Caco-2 (cell line): ENCODE data around the gene NIT2. TPM values are rescaled to one million over a fixed set of nuclear protein-coding genes. Genes with fewer than 3 reads are reported as not detected.
"Not testable (repeated sequence)": the region's sequence is repeated elsewhere in the genome, so short reads cannot be mapped to it uniquely, and the experiment has no call there.

ENCODE experiments used
- BruUV-seq: library from RNA; stranded (reverse); fragments of 400-500 nt; replicated peaks from 2 replicates; lab custom pipeline; 2021; lab: Mats Ljungman, UMichigan
- CTCF ChIA-PET: fragments of 300-600 bp; sonication (Branson Sonifier 250); formaldehyde crosslinking; loops from one replicate; lab custom pipeline; 2022; ENCODE audit warnings: antibody characterized with exemption; lab: Charles Lee
- POLR2A ChIA-PET: fragments of 300-600 bp; sonication (Branson Sonifier 250); formaldehyde crosslinking; loops from one replicate; lab custom pipeline; 2022; ENCODE audit warnings: antibody characterized with exemption; lab: Charles Lee
- DNase-seq, 2 experiments: peaks; one replicate each; pipeline versions ENCODE4 v3.0.0 to v3.0.0-alpha.2; 2020 to 2022
- H3K27me3 ChIP-seq: replicated peaks from 2 replicates; pipeline ENCODE4 v1.6.0; 2011; ENCODE audit warnings: low read length; ENCODE audit not compliant: control insufficient read depth, insufficient read depth
- H3K36me3 ChIP-seq: 2 replicates; pipeline ENCODE4 v1.5.1; 2011; ENCODE audit warnings: low read length; ENCODE audit not compliant: control insufficient read depth, insufficient read depth
- H3K4me1 ChIP-seq: fragments of 250-450 bp; sonication (Bioruptor Pico); 2 replicates; pipeline ENCODE4 v1.5.1; 2020; ENCODE audit warnings: mild to moderate bottlenecking
- H3K4me3 ChIP-seq: 2 replicates; pipeline ENCODE4 v1.5.1; 2011; ENCODE audit warnings: low read depth, mild to moderate bottlenecking, control low read depth, low read length
- H3K9me3 ChIP-seq: fragments of 250-450 bp; sonication (Bioruptor Pico); 2 replicates; pipeline ENCODE4 v1.5.1; 2020; ENCODE audit warnings: mild to moderate bottlenecking, moderate library complexity
- H3K27ac Mint-ChIP-seq: one replicate; pipeline ENCODE4 v1.8.0; 2022; ENCODE audit warnings: mixed read lengths; ENCODE audit not compliant: unreplicated experiment
- H3K27me3 Mint-ChIP-seq: one replicate; pipeline ENCODE4 v1.8.0; 2022; ENCODE audit warnings: mixed read lengths; ENCODE audit not compliant: insufficient read depth, unreplicated experiment
- H3K36me3 Mint-ChIP-seq: one replicate; pipeline ENCODE4 v1.8.0; 2022; ENCODE audit warnings: mild to moderate bottlenecking, mixed read lengths; ENCODE audit not compliant: insufficient read depth, unreplicated experiment
- H3K4me1 Mint-ChIP-seq: one replicate; pipeline ENCODE4 v1.8.0; 2022; ENCODE audit warnings: low read depth, mixed read lengths; ENCODE audit not compliant: unreplicated experiment
- H3K4me3 Mint-ChIP-seq: one replicate; pipeline ENCODE4 v1.8.0; 2022; ENCODE audit warnings: mild to moderate bottlenecking, moderate library complexity, mixed read lengths; ENCODE audit not compliant: unreplicated experiment
- H3K9me3 Mint-ChIP-seq: one replicate; pipeline ENCODE4 v1.8.0; 2022; ENCODE audit warnings: mixed read lengths; ENCODE audit not compliant: unreplicated experiment
- CTCF ChIP-seq, 2 experiments: fragments of 200-600 bp in 1 of 2; IDR thresholded peaks; 1 replicate in 1 of 2; 2 replicates in 1 of 2; pipeline versions ENCODE4 v1.5.1 to v1.8.0; 2011 to 2022; ENCODE audit warnings: antibody characterized with exemption in 1 of 2, control low read depth in 1 of 2, inconsistent platforms in 1 of 2, low read depth in 1 of 2, low read length in 1 of 2, mild to moderate bottlenecking in 1 of 2, moderate library complexity in 1 of 2; ENCODE audit not compliant: insufficient read depth in 1 of 2, severe bottlenecking in 1 of 2, unreplicated experiment in 1 of 2
- intact Hi-C: fragments of 100-400 bp; cut with micrococcal nuclease; formaldehyde crosslinking; loops from one replicate; pipeline ENCODE4 v1.10.0; 2022; ENCODE audit not compliant: unreplicated experiment
- total RNA-seq: library from RNA; stranded (reverse); gene quantifications from 2 replicates; pipeline ENCODE4 v1.2.3, GENCODE V29; 2022

Gene NIT2
- total RNA-seq, 1 experiment from 2014 or later: 64.1 TPM

- Histone ChIP-seq H3K27me3 (no peaks in the 10 kb centered on the region), H3K9me3 (no peaks in the 10 kb centered on the region), H3K36me3 (no peaks in the 10 kb centered on the region), H3K4me3 (no peak overlapping the region), H3K4me1 (peaks cover 19% of the 10 kb centered on the region)
- Mint-ChIP-seq H3K27me3 (no peaks in the 10 kb centered on the region), H3K36me3 (peaks cover 18% of the 10 kb centered on the region), H3K4me3 (no peak overlapping the region), H3K9me3 (no peaks in the 10 kb centered on the region), H3K27ac (no peak overlapping the region), H3K4me1 (peaks cover 22% of the 10 kb centered on the region)
- no TSS peak for BruUV-seq
- no peak for DNase-seq
- POLR2A ChIA-PET: interaction anchor here (0.6 kb wide), 1 partner anchor 50 kb away, joined by 5 read pairs; no protein-coding TSS in a partner anchor
- no peak for TF ChIP-seq CTCF (IDR thresholded peaks at IDR 0.05; ENCODE audit: insufficient read depth in 1 of 2, low read depth in 1 of 2, low read length in 1 of 2, severe bottlenecking in 1 of 2, unreplicated experiment in 1 of 2)
- intact Hi-C loops: no loop called here
- CTCF ChIA-PET: interaction anchor here (0.6 kb wide), 1 partner anchor 264 kb away, joined by 3 read pairs; no protein-coding TSS in a partner anchor
Measured at GRCh38 chr3:100333051-100333450, 1.5 kb upstream of the NIT2 start.

- POLR2A ChIA-PET: interaction anchor here (0.5 to 1.5 kb wide), 4 partner anchors 42 to 80 kb away, joined by 3 to 7 read pairs (median 5); partner anchors contain the start of genes LNP1 and TOMM70
Measured at GRCh38 chr3:100333970-100334487, 528 bp upstream of the NIT2 start.

GRCh38 chr3:100335434-100335833 is 877 bp downstream of the NIT2 start:
- peak overlapping the region; percentile 89 for H3K27ac Mint-ChIP-seq
- no TSS peak for BruUV-seq
- H3K4me1 Mint-ChIP-seq: peaks cover 18% of the 10 kb centered on the region
- no peaks in the 10 kb centered on the region for H3K27me3 Mint-ChIP-seq
- H3K36me3 Mint-ChIP-seq: peaks cover 26% of the 10 kb centered on the region
- Histone ChIP-seq H3K4me3 (peak overlapping the region; percentile 90), H3K27me3 (no peaks in the 10 kb centered on the region), H3K36me3 (peaks cover 3% of the 10 kb centered on the region; the same call in 1 of the 2 replicates), H3K9me3 (no peaks in the 10 kb centered on the region), H3K4me1 (peaks cover 19% of the 10 kb centered on the region)
- ChIA-PET CTCF (no interaction called here), POLR2A (no interaction called here)
- no peaks in the 10 kb centered on the region for H3K9me3 Mint-ChIP-seq
- peak overlapping the region; percentile 85 for H3K4me3 Mint-ChIP-seq
- peak; percentile 25 to 52 for DNase-seq
- intact Hi-C loops: loop anchor here (2.0 kb wide), 2 partner anchors 23 to 65 kb away; partner anchors contain the start of genes LNP1 and TOMM70
- TF ChIP-seq CTCF (IDR thresholded peaks at IDR 0.05; ENCODE audit: insufficient read depth in 1 of 2, low read depth in 1 of 2, low read length in 1 of 2, severe bottlenecking in 1 of 2, unreplicated experiment in 1 of 2): no peak

More at GRCh38 chr3:100333970-100334487, 528 bp upstream of the NIT2 start:
- Mint-ChIP-seq H3K4me3 (peak overlapping the region; percentile 85), H3K9me3 (no peaks in the 10 kb centered on the region), H3K27ac (peak overlapping the region; percentile 89), H3K27me3 (no peaks in the 10 kb centered on the region), H3K4me1 (peaks cover 22% of the 10 kb centered on the region), H3K36me3 (peaks cover 21% of the 10 kb centered on the region)
- BruUV-seq: TSS peak; percentile 92
- CTCF ChIA-PET: interaction anchor here (0.6 to 0.7 kb wide), 3 partner anchors 265 to 502 kb away, joined by 3 to 5 read pairs (median 3); no protein-coding TSS in a partner anchor
- Histone ChIP-seq H3K27me3 (no peaks in the 10 kb centered on the region), H3K4me3 (peak overlapping the region; percentile 90), H3K36me3 (peaks cover 2% of the 10 kb centered on the region; the same call in 1 of the 2 replicates), H3K9me3 (no peaks in the 10 kb centered on the region), H3K4me1 (peaks cover 19% of the 10 kb centered on the region)
- no peak for TF ChIP-seq CTCF (IDR thresholded peaks at IDR 0.05; ENCODE audit: insufficient read depth in 1 of 2, low read depth in 1 of 2, low read length in 1 of 2, severe bottlenecking in 1 of 2, unreplicated experiment in 1 of 2)
- intact Hi-C loops: loop anchor here (2.0 kb wide), 2 partner anchors 25 to 67 kb away; partner anchors contain the start of genes LNP1 and TOMM70
- DNase-seq: no peak

- BruUV-seq, DNase-seq, H3K9me3 Mint-ChIP-seq, POLR2A ChIA-PET, intact Hi-C loops, H3K36me3 ChIP-seq, H3K4me3 ChIP-seq, H3K27me3 Mint-ChIP-seq, H3K9me3 ChIP-seq, CTCF ChIA-PET, H3K27ac Mint-ChIP-seq, H3K4me3 Mint-ChIP-seq, H3K27me3 ChIP-seq: not testable (repeated sequence)
- H3K4me1 ChIP-seq: peaks cover 19% of the 10 kb centered on the region
- H3K4me1 Mint-ChIP-seq: peaks cover 11% of the 10 kb centered on the region
- peaks cover 23% of the 10 kb centered on the region for H3K36me3 Mint-ChIP-seq
Measured at GRCh38 chr3:100336229-100336628, 1.7 kb downstream of the NIT2 start.
